Measurements from ENCODE around the gene SAMD11.

Gene SAMD11

GRCh38 chr1:924656-925560 is 1.2 kb downstream of the SAMD11 start:
- no peak for TF ChIP-seq CTCF (conservative IDR thresholded peaks at IDR 0.05)
- peak; percentile 45; the same call in 1 of the 2 replicates for TF ChIP-seq ZFX (IDR thresholded peaks at IDR 0.05)
- H3K27ac ChIP-seq: peak overlapping the region; percentile 85

GRCh38 chr1:925561-926421 is 2.1 kb downstream of the SAMD11 start:
- H3K27ac ChIP-seq: peak overlapping the region; percentile 85
- TF ChIP-seq CTCF (conservative IDR thresholded peaks at IDR 0.05) (no peak; the same call in 1 of the 2 replicates), ZFX (IDR thresholded peaks at IDR 0.05) (no peak)

- H3K27ac ChIP-seq: no peak overlapping the region
- TF ChIP-seq ZFX (IDR thresholded peaks at IDR 0.05): no peak
- no peak for TF ChIP-seq CTCF (conservative IDR thresholded peaks at IDR 0.05)
Measured at GRCh38 chr1:927234-927633, 3.5 kb downstream of the SAMD11 start.

GRCh38 chr1:927748-928147 is 4.0 kb downstream of the SAMD11 start:
- no peak overlapping the region for H3K27ac ChIP-seq

GRCh38 chr1:928825-929661 is 5.3 kb downstream of the SAMD11 start:
- no peak overlapping the region for H3K27ac ChIP-seq
- TF ChIP-seq CTCF (conservative IDR thresholded peaks at IDR 0.05) (no peak), ZFX (IDR thresholded peaks at IDR 0.05) (no peak)

More at GRCh38 chr1:927748-928147, 4.0 kb downstream of the SAMD11 start:
- TF ChIP-seq CTCF (conservative IDR thresholded peaks at IDR 0.05): no peak
- TF ChIP-seq ZFX (IDR thresholded peaks at IDR 0.05): no peak

GRCh38 chr1:929712-930632 is 6.2 kb downstream of the SAMD11 start:
- no peak overlapping the region for H3K27ac ChIP-seq
- TF ChIP-seq ZFX (IDR thresholded peaks at IDR 0.05) (no peak), CTCF (conservative IDR thresholded peaks at IDR 0.05) (no peak)

Data from C4-2B (cell line).